GM06990 (cell line): ENCODE results near the gene TNRC6A.
"Not testable (repeated sequence)": the region's sequence is repeated elsewhere in the genome, so short reads cannot be mapped to it uniquely, and the experiment has no call there.

Experiments used
- DNase-seq: peaks from one replicate; pipeline ENCODE4 v3.0.0-alpha.2; 2011; ENCODE audit not compliant: insufficient read length; ENCODE audit errors: extremely low read depth
- H3K27me3 ChIP-seq: replicated peaks from 2 replicates; pipeline ENCODE4 v1.6.0; 2011; ENCODE audit warnings: low read length; ENCODE audit not compliant: control insufficient read depth, insufficient read depth
- H3K36me3 ChIP-seq: 2 replicates; pipeline ENCODE4 v1.5.1; 2011; ENCODE audit warnings: low read length; ENCODE audit not compliant: control insufficient read depth, insufficient read depth
- H3K4me3 ChIP-seq: replicated peaks from 2 replicates; pipeline ENCODE4 v1.5.1; 2011; ENCODE audit warnings: low read depth, mild to moderate bottlenecking, control low read depth, low read length
- TF ChIP-seq, protein P1 (sequence below): IDR thresholded peaks from 2 replicates; pipeline ENCODE4 v1.5.1; 2011; ENCODE audit warnings: low read length, control low read depth, mild to moderate bottlenecking, inconsistent platforms; ENCODE audit not compliant: insufficient read depth, poor library complexity, severe bottlenecking

The TNRC6A gene

DNA sequence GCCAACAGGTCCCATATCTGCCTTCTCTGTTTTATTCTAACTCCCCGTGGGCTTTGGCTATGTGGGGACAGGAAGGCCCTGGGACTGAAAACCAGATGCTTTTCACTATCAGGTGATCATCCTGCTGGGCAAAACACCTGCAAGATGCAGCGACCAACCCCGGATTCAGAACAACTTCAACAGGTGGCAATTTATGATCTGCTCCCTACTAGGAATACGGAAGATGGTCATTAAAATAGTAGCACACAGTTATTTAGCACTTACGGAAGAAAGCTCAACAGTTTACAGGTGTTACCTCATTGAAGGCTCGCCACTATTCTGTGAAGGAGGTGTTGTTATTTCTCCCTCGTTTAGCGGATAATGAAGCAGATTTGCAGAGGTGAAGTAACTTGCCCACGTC lies 108.5 kb downstream of the TNRC6A start:
- H3K36me3 ChIP-seq = no peaks in the 10 kb centered on the region
- no peak for DNase-seq
- no peaks in the 10 kb centered on the region for H3K27me3 ChIP-seq
- TF ChIP-seq, protein P1, sequence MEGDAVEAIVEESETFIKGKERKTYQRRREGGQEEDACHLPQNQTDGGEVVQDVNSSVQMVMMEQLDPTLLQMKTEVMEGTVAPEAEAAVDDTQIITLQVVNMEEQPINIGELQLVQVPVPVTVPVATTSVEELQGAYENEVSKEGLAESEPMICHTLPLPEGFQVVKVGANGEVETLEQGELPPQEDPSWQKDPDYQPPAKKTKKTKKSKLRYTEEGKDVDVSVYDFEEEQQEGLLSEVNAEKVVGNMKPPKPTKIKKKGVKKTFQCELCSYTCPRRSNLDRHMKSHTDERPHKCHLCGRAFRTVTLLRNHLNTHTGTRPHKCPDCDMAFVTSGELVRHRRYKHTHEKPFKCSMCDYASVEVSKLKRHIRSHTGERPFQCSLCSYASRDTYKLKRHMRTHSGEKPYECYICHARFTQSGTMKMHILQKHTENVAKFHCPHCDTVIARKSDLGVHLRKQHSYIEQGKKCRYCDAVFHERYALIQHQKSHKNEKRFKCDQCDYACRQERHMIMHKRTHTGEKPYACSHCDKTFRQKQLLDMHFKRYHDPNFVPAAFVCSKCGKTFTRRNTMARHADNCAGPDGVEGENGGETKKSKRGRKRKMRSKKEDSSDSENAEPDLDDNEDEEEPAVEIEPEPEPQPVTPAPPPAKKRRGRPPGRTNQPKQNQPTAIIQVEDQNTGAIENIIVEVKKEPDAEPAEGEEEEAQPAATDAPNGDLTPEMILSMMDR = no peak
- no peak overlapping the region for H3K4me3 ChIP-seq

DNA sequence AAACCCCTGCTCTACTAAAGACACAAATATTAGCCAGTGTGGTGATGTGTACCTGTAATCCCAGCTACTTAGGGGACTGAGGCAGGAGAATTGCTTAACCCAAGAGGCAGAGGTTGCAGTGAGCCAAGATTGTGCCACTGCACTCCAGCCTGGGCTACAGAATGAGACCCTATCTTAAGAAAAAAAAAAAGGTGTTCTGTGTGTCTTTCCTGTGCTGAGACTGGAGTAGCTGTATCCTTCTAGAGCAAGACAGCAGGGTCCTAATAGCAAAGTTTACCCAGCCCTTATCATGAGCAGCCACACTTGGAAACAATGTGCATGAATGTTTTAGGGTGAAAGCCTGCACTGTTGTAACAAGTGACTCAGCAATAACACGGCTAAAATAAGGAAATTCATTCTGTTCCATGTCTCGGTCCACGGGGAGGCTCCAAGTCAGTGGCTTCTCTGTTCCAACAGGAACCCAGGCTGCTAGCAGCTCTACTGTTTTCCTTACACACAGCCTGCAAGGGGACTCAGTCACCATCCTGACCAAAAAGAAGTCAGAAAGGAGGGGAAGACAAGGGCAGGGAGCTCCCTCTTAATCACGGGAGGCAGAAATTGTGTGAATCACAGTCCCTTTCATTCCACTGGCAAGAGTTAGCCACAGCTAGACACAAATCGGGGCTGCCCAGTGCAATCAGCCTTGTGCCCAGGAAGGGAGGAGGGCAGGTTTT lies 109.3 kb downstream of the TNRC6A start:
- no peaks in the 10 kb centered on the region for H3K36me3 ChIP-seq
- no peak for DNase-seq
- TF ChIP-seq, protein P1 = no peak
- H3K4me3 ChIP-seq = no peak overlapping the region
- H3K27me3 ChIP-seq = no peaks in the 10 kb centered on the region

DNA sequence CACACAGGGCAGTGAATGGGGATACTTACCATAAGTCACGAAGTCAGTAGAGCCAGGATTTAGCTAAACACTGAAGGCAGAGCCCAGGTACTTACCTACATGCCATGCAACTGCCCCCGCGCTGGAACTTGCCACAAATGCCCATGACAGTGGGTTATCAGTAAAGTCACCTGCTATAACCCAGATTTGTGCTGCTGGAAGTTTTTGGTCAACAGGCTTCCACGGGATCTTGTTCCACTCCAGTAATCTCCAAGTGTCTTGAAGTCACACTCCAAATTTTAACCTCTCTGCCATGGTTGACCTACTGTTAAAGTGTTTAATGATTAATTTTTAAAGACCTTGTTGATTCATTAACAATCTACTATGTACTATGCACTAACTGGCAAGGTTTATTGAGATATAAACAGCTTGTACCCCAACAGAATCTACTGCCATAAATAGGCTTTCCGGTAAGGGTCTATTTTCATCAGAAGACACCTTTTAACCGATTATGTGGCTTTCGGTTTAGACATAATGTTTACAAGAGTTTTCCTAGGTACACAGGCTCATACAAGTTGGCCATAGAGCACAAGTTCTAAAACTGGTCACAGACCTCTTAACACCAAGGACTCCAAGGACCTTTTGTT lies 110.0 kb downstream of the TNRC6A start:
- Histone ChIP-seq H3K4me3 (no peak overlapping the region), H3K36me3 (no peaks in the 10 kb centered on the region), H3K27me3 (no peaks in the 10 kb centered on the region)
- TF ChIP-seq, protein P1 = no peak
- DNase-seq = no peak

DNA sequence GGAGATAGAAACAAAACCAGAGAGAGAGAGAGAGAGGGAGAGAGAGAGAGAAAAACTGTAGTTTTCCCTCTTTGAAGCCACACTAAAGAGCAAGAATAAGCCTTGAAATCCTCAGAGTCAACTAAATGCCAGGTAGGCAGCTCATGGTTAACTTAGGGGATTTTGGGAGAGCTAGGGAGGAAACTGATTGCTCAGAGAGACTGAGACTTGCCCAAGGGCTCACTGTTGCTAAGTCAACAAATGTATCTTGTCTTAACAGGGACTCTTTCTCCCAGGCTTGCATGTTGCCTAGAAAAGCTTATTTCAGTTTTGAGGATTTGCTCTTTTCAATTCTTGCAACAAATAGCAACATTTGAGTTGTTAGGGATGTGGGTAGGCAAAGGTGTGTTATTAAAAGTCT lies 111.8 kb downstream of the TNRC6A start:
- Histone ChIP-seq H3K36me3 (no peaks in the 10 kb centered on the region), H3K4me3 (no peak overlapping the region), H3K27me3 (no peaks in the 10 kb centered on the region)
- DNase-seq = no peak
- TF ChIP-seq, protein P1 = no peak

DNA sequence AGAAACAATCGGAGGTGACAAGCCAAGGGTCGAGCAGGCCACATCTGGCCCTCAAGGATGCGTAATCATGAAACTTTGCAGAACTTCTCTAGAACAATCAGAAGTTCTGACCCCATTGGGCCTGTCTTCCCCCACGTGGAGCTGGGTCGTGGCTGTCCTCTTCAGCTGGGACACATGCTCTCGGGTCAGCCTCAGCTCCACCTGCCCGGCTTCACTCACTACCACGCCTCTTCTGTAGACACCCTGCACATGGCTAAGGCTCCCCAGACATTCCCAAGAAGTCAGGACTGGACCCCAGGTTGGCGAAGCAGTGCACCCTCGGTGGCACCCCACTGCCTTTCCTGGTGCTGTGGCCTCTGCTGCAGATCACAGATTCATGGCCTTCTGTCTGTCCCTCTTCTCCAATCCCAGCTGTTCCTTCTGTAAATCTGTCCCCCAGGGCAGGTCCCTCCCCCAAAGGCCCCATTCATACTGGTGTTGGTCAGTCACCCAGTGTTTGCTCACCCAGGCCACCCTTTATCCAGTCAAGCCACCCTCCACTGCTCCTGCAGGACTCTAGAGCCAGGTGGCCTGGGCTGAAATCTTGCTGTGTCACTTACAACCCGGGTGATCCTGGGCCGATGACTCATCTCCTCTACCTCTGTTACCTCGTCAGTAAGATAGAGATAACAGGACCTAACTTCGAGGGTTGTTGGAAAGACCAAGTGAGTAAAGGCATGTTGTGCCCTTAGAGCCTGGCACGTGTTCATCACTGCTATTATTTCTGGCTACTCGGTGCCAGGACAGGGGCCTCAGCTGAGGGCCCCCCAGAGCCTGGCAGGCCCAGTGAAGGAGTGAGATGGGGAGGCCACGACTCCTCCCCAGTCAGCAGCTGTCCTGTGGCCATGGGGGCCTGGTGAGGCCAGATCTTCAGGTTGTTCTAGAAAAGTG lies 114.9 kb downstream of the TNRC6A start:
- no peak for DNase-seq
- H3K36me3 ChIP-seq = no peaks in the 10 kb centered on the region

DNA sequence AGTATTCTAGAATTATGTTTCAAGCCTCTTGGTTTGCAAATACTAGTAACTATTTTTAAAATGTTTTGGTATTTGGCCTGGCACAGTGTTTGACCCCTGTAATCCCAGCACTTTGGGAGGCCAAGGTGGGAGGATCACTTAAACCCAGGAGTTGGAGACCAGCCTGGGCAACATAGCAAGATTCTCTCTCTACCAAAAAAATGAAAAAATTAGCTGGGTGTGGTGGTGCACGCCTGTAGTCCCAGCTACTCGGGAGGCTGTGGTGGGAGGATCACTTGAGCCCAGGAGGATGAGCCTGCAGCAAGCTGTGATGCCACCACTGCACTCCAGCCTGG lies 115.5 kb downstream of the TNRC6A start:
- DNase-seq, H3K4me3 ChIP-seq, H3K27me3 ChIP-seq, H3K36me3 ChIP-seq: not testable (repeated sequence)

More for the DNA sequence above, 114.9 kb downstream of the TNRC6A start:
- Histone ChIP-seq H3K27me3 (no peaks in the 10 kb centered on the region; the same call in 1 of the 2 replicates), H3K4me3 (no peak overlapping the region)
- TF ChIP-seq, protein P1 = no peak
